CD14-positive monocyte (primary cell): Measurements from ENCODE around the gene SMPDL3A. TPM values are rescaled to one million over a fixed set of nuclear protein-coding genes. Genes with fewer than 3 reads are reported as not detected.

ENCODE experiments used
- DNase-seq, 3 donors: peaks; one replicate each; pipeline ENCODE4 v3.0.0-alpha.2; 2011 to 2022
- H2AFZ ChIP-seq: 2 replicates; pipeline ENCODE4 v1.6.0; 2012; ENCODE audit warnings: mild to moderate bottlenecking, low read depth, low read length, inconsistent platforms; ENCODE audit not compliant: insufficient read depth, poor library complexity, severe bottlenecking
- H3K27ac ChIP-seq, 2 donors: 1 replicate in 1 of 2; 2 replicates in 1 of 2; pipeline ENCODE4 v1.5.1; 2012 to 2013; ENCODE audit warnings: low read length in 2 of 2, control low read depth in 1 of 2, inconsistent platforms in 1 of 2, low read depth in 1 of 2, mild to moderate bottlenecking in 1 of 2
- H3K27me3 ChIP-seq, 2 donors: one replicate each; pipeline versions ENCODE4 v1.6.0 to v1.6.1; 2011 to 2013; ENCODE audit warnings: low read length in 2 of 2; ENCODE audit not compliant: control insufficient read depth in 2 of 2, insufficient read depth in 2 of 2
- H3K36me3 ChIP-seq, 2 donors: replicated peaks in 1 of 2; 1 replicate in 1 of 2; 2 replicates in 1 of 2; pipeline versions ENCODE4 v1.5.1 to v1.6.1; 2012 to 2013; ENCODE audit warnings: low read length in 2 of 2, control low read depth in 1 of 2, inconsistent platforms in 1 of 2, mild to moderate bottlenecking in 1 of 2; ENCODE audit not compliant: insufficient read depth in 2 of 2, control insufficient read depth in 1 of 2
- H3K4me1 ChIP-seq, 2 donors: 1 replicate in 1 of 2; 2 replicates in 1 of 2; pipeline versions ENCODE4 v1.5.1 to v1.6.1; 2012 to 2013; ENCODE audit warnings: low read length in 2 of 2, control low read depth in 1 of 2, inconsistent platforms in 1 of 2, mild to moderate bottlenecking in 1 of 2, moderate library complexity in 1 of 2; ENCODE audit not compliant: insufficient read depth in 2 of 2, control insufficient read depth in 1 of 2
- H3K4me2 ChIP-seq: replicated peaks from 2 replicates; pipeline ENCODE3; 2012; ENCODE audit warnings: low read length, moderate library complexity, mild to moderate bottlenecking; ENCODE audit not compliant: poor library complexity, severe bottlenecking; ENCODE audit errors: extremely low read depth
- H3K4me3 ChIP-seq, 3 experiments: fragments of 200-600 bp in 1 of 3; sonication (generic) in 1 of 3; replicated peaks in 1 of 3; 1 replicate in 2 of 3; 2 replicates in 1 of 3; pipeline ENCODE4 v1.5.1; 2011 to 2013; ENCODE audit warnings: low read length in 3 of 3, mild to moderate bottlenecking in 3 of 3, control low read depth in 2 of 3, low read depth in 2 of 3, inconsistent platforms in 1 of 3, moderate library complexity in 1 of 3
- H3K79me2 ChIP-seq: 2 replicates; pipeline ENCODE4 v1.6.0; 2012; ENCODE audit warnings: mild to moderate bottlenecking, control low read depth, inconsistent platforms, low read length, moderate library complexity; ENCODE audit not compliant: insufficient read depth
- H3K9ac ChIP-seq: 2 replicates; pipeline ENCODE4 v1.6.0; 2017; ENCODE audit warnings: low read length, mild to moderate bottlenecking; ENCODE audit not compliant: insufficient read depth, poor library complexity, severe bottlenecking
- H3K9me3 ChIP-seq, 2 donors: replicated peaks in 1 of 2; 1 replicate in 1 of 2; 2 replicates in 1 of 2; pipeline versions ENCODE4 v1.5.1 to v1.6.1; 2012 to 2013; ENCODE audit warnings: low read length in 2 of 2, control low read depth in 1 of 2; ENCODE audit not compliant: control insufficient read depth in 1 of 2, insufficient read depth in 1 of 2
- H4K20me1 ChIP-seq: 2 replicates; pipeline ENCODE4 v1.6.0; 2012; ENCODE audit warnings: mild to moderate bottlenecking, low read length, control low read depth, moderate library complexity; ENCODE audit not compliant: insufficient read depth
- H3K27ac Mint-ChIP-seq, 7 donors: one replicate each; pipeline ENCODE4 v1.8.0; 2020; ENCODE audit warnings: mild to moderate bottlenecking in 7 of 7, mixed read lengths in 7 of 7, moderate library complexity in 6 of 7, inconsistent platforms in 2 of 7
- H3K27me3 Mint-ChIP-seq, 3 donors: one replicate each; pipeline ENCODE4 v1.8.0; 2021 to 2022; ENCODE audit warnings: low read depth in 3 of 3, mild to moderate bottlenecking in 3 of 3, mixed read lengths in 3 of 3, moderate library complexity in 3 of 3, inconsistent platforms in 1 of 3
- H3K36me3 Mint-ChIP-seq, 2 donors: one replicate each; pipeline ENCODE4 v1.8.0; 2020; ENCODE audit warnings: mixed read lengths in 2 of 2, inconsistent platforms in 1 of 2, mild to moderate bottlenecking in 1 of 2
- H3K4me1 Mint-ChIP-seq: one replicate; pipeline ENCODE4 v1.8.0; 2020; ENCODE audit warnings: mild to moderate bottlenecking, mixed read lengths
- H3K4me3 Mint-ChIP-seq, 2 donors: one replicate each; pipeline ENCODE4 v1.8.0; 2020; ENCODE audit warnings: mild to moderate bottlenecking in 2 of 2, mixed read lengths in 2 of 2, moderate library complexity in 1 of 2
- H3K9me3 Mint-ChIP-seq, 7 donors: one replicate each; pipeline ENCODE4 v1.8.0; 2020 to 2022; ENCODE audit warnings: mixed read lengths in 7 of 7, mild to moderate bottlenecking in 6 of 7, moderate library complexity in 6 of 7, inconsistent platforms in 2 of 7
- CTCF ChIP-seq: fragments of 200-600 bp; IDR thresholded peaks from one replicate; pipeline ENCODE4 v1.8.0; 2022; ENCODE audit warnings: antibody characterized with exemption, mild to moderate bottlenecking
- WGBS: methylation state at CpG from one replicate; pipeline ENCODE4 v1.1.5; 2013; ENCODE audit warnings: missing lambda C conversion rate; ENCODE audit not compliant: insufficient coverage; 5-methylcytosine and 5-hydroxymethylcytosine counted together
- intact Hi-C, 2 donors: fragments of 100-400 bp; cut with micrococcal nuclease; formaldehyde crosslinking; loops; one replicate each; pipeline versions ENCODE4 v1.15.0 to v1.15.1; 2023
- polyA plus RNA-seq, 3 donors: library from polyadenylated mRNA; depleted of rRNA in 1 of 3; unstranded in 2 of 3; stranded (reverse) in 1 of 3; fragments of 300-500 nt in 2 of 3; fragments of >200 nt in 1 of 3; fragmentation: Illumina TruSeq in 2 of 3; gene quantifications; 1 replicate in 2 of 3; 2 replicates in 1 of 3; pipeline ENCODE4 v1.2.3, GENCODE V29; 2012 to 2021

Gene SMPDL3A
- polyA plus RNA-seq, 3 donors: 21.3 to 30.1 (median 21.7) TPM

DNA sequence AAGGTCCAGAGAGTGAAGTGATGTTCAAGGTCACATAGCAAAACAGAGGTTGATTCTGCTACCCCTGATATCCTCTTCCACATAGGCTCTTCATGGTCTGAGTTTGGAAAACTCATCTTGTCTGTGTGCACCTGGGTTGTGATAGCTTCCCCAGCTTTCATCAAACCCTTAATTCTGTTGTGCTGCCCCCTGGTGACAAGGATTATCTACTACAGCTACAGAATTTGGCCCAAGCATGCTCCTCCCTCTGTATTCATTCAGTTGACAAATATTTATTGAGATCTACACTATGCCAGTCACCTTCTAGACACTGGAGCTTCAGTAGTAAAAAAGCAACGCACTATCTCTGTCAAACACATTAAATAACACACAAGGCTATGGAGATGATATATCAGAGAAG is 50.4 kb downstream of the SMPDL3A start:
- Mint-ChIP-seq H3K27ac (no peak overlapping the region), H3K9me3 (no peaks in the 10 kb centered on the region), H3K27me3 (peaks cover 7 to 19% (median 16%) of the 10 kb centered on the region in 3 donors), H3K4me3 (no peak overlapping the region), H3K4me1 (no peaks in the 10 kb centered on the region), H3K36me3 (no peaks in the 10 kb centered on the region)
- no peak overlapping the region for H3K4me2 ChIP-seq
- WGBS: no CpG with 5 or more reads among the region's 1 CpG
- H3K27me3 ChIP-seq: no peaks in the 10 kb centered on the region
- intact Hi-C loops: loop anchor here (1.0 to 5.0 kb wide), 2 partner anchors 107 to 108 kb away; no protein-coding TSS in a partner anchor
- no peak overlapping the region for H2AFZ ChIP-seq
- H4K20me1 ChIP-seq: no peaks in the 10 kb centered on the region
- DNase-seq: peak; percentile 42 to 60 (median 55)
- H3K9ac ChIP-seq: no peak overlapping the region
- H3K4me1 ChIP-seq: no peaks in the 10 kb centered on the region
- H3K27ac ChIP-seq: no peak overlapping the region
- H3K4me3 ChIP-seq: no peak overlapping the region
- TF ChIP-seq CTCF: peak; percentile 64
- H3K36me3 ChIP-seq: no peaks in the 10 kb centered on the region
- no peaks in the 10 kb centered on the region for H3K9me3 ChIP-seq
- no peaks in the 10 kb centered on the region for H3K79me2 ChIP-seq

DNA sequence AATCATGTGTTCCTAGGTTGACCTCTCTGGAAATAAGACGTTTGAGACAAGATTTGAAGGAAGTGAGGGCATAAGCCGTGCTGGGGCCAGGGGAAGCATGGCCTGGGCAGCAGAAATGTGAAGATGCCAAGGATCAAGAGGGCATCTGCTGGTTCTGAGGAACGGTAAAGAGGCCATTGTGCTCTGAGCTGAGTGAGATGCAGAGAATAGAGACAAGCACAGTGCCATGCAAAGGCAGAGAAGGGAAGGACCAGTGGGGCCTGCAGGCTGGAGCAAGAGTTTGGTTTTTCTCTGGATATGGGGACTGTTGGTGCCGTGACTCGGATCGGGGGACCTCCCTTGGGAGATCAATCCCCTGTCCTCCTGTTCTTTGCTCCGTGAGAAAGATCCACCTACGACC is 50.8 kb downstream of the SMPDL3A start:
- Mint-ChIP-seq H3K4me1 (no peaks in the 10 kb centered on the region), H3K27ac (no peak overlapping the region), H3K9me3 (no peaks in the 10 kb centered on the region), H3K4me3 (no peak overlapping the region), H3K27me3 (peaks cover 7 to 19% (median 18%) of the 10 kb centered on the region in 3 donors), H3K36me3 (no peaks in the 10 kb centered on the region)
- intact Hi-C loops: loop anchor here (1.0 to 5.0 kb wide), 2 partner anchors 108 to 109 kb away; no protein-coding TSS in a partner anchor
- H3K4me2 ChIP-seq: no peak overlapping the region
- no peak overlapping the region for H3K27ac ChIP-seq
- H2AFZ ChIP-seq: no peak overlapping the region
- no peaks in the 10 kb centered on the region for H3K79me2 ChIP-seq
- H3K9me3 ChIP-seq: no peaks in the 10 kb centered on the region
- TF ChIP-seq CTCF: no peak
- 47% methylated on average over 4 of the region's 8 CpGs for WGBS
- H3K9ac ChIP-seq: no peak overlapping the region
- no peaks in the 10 kb centered on the region for H4K20me1 ChIP-seq
- no peaks in the 10 kb centered on the region for H3K36me3 ChIP-seq
- no peaks in the 10 kb centered on the region for H3K4me1 ChIP-seq
- no peak for DNase-seq
- H3K4me3 ChIP-seq: no peak overlapping the region
- no peaks in the 10 kb centered on the region for H3K27me3 ChIP-seq
